ENCODE measurements around the gene NTSR1.

Gene NTSR1

GRCh38 chr20:62710221-62710885 lies 1.7 kb downstream of the NTSR1 start:
- no peak for FAIRE-seq

DNA sequence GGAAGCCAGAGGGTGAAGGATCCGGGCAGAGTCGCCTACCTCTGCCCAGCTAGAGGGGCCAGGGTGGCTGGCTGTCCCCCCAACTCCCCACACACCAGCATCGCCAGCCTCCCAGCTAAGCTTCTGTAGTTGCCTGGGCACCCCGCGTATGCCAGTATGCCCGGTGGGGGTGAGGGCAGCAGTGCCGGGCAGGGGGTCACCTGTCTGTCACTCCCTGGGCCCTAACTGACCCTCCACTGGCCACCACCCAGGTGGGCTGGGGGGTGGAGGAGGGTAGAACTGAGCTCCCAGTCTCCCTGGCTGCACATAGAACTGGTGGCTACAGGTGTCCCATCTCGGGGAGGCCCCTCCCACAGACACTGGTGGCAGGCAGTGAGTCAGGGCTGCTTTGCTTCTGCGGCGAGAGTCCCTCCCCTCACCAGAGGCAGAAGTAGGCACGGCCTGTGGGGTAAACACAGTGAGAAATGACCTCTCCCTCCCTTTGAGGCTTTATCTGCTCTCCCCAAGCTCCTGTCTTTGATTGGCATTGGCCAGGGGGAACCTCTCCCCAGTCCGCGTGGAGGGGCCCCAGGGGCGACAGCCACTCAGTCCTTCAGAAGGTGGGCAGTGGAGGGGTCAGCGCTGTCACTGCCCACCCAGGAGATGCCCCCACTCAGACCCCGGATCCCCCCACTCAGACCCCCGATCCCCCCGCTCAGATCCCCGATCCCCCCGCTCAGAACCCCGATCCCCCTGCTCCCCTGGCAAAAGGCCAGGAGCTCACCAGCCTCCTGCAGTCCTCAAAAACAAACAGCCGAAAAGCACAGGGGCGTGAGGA lies 2.5 kb downstream of the NTSR1 start:
- FAIRE-seq: no peak

GRCh38 chr20:62711703-62712101 lies 3.1 kb downstream of the NTSR1 start:
- FAIRE-seq: no peak

DNA sequence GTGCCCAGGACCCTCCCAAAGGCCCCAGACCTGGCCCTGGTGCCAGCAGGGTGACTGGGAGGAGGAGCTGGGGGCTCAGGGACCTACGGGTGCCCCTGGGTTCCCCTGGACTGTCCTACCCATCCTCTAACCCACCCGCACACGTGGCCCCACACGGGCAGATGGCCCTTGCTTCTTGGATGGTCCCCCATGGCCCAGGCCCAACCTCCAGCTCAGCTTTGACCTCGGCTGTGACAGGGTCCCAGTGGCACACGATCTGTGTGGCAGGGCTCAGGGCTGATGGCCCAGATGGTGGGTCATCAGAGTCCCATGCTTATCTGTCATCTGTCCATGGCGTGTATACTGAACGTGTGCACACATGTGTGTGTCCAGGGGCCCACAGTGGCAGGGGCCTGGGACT lies 4.0 kb downstream of the NTSR1 start:
- FAIRE-seq: no peak

DNA sequence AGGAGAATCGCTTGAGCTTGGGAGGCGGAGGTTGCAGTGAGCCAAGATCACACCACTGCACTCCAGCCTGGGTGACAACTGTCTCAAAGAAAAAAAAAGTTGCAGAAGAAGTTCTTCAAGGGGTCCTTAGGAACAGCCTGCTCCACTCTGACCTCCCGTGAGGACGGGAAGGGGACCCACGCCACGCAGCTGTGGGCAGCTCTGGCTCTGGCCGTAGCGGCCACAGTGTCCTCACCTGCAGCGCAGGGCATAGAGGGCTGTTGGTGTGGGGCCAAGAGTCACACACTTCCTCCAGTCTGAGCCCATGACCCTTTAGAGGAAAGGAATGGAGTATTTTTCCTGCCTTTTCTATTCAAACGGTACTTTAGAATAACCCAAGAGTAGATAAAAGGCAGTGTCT lies 5.4 kb downstream of the NTSR1 start:
- no peak for FAIRE-seq

DNA sequence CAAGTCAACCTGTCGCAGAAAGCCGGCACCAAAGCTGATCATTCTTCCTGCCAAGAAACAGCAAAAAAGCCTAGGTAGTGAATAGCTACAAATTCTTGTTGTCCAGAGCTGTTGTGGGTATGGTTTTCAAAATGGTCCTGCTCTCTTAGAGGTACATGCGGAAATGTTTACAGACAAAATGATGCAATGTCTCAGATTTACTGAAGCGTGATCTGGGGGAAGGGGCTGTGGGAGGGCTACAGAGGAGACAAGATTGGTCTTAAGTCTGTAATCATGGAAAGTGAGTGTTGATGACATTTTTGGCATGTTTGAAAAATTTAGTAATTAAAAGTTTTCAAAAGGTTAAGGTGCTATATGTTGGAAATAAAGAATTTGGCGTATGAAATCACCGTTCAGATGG lies 6.2 kb downstream of the NTSR1 start:
- FAIRE-seq: no peak

DNA sequence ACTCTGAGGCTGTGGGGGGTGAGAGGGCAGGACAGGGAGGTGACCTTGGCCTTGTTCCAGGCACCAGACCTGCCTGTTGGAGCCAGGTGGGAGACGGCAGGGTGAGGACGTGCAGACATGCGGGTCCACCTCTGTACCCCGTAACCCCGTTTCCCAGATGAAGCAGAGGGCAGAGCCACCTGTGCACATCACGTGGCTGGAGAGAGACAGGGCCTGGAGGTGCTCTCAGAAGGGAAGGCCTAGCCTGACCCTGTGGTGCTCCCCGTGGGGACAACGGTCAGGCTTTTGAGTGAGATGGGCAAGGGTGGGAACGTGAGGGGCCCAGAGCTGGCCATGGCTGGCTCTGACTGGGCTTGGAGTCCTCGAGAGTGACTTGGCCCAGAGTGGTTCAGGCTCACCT lies 6.6 kb downstream of the NTSR1 start:
- no peak for FAIRE-seq

- FAIRE-seq: no peak
Observed at GRCh38 chr20:62716198-62716940, 7.7 kb downstream of the NTSR1 start.

DNA sequence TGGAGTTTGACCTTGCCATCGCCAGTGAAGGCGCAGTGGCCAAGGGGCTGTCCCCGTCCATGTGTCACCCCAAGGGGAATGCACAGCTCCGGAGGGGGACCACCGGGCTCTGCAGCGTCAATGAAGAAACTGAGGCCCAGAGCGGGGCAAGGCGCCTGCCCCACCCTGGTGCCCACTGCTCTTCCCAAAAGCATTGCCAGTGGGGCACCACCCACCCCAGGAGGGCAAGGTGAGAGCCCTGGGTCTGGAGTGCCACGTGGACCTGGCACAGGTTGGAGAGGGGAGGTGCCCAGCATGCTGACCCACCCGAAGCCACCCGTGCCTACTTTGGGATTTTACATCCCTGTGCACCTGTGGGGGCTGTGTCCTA lies 8.3 kb downstream of the NTSR1 start:
- no peak for FAIRE-seq

GRCh38 chr20:62717933-62718332 lies 9.3 kb downstream of the NTSR1 start:
- no peak for FAIRE-seq

DNA sequence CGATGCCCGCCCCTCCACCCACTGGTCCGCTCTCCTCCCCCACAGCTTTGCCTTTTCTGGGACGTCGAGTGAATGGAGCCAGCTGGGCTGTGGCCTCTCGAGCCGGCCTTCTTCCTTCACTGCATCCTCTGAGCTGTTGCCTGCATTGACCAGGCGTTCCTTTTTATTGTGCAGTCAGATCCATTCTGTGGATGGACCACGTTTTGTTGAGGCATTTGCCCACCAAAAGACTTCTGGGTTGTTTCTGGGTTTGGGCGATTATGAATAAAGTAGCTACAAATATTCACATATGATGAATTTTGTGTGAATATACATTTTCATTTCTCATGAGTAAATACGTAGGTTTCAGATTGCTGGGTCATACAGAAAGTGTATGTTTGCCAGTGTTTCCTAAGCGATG lies 9.9 kb downstream of the NTSR1 start:
- no peak for FAIRE-seq

DNA sequence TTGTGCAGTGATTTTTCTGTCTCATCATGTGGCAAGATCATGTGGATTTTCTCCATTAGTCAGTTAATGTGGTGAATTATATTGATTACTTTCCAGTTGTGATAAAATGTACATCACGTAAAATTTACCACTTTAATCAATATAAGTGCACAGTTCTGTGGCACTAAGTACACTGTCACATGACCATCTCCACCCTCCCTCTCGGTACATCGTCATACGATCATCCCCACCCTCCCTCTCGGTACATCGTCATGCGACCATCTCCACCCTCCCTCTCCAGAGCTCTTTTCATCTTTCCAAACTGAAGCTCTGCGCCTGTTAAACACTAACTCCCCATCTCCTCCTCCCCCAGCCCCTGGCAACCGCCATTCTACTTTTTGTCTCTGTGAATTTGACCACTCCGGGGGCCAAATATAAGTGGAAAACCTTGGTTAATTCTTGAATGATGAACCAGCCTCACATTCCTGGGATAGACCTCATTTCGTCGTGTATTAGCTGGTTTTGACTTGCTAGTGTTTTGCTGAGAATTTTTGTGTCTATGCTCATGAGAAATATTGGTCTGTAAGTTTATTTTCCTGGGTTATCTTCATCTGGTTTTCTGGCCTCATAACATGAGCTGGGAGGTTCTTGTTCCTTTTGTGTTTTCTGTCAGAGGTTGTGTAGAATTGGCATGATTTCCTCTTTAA lies 10.8 kb downstream of the NTSR1 start:
- FAIRE-seq: no peak

- FAIRE-seq: no peak
Observed at GRCh38 chr20:62721511-62722370, 13.1 kb downstream of the NTSR1 start.

DNA sequence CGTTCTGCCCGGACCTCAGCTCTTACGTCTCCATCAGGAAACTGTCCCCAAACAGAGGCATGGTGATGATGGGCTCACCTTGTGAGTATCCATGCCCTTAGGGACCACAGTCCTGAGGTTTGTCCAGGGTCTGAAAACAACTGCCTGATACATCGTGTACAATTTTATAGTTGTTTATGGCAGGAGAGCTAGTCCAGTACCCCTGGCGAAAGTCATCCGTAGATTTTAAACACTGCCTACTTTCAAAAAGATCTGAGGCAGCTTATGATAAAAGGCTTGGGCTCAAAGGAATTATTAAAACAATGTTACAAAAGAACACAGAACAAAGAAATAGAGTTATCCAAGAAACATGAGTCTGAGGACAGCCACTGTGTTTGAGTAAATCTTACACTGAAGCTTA lies 14.0 kb downstream of the NTSR1 start:
- FAIRE-seq: no peak

GRCh38 chr20:62723351-62723750 lies 14.7 kb downstream of the NTSR1 start:
- no peak for FAIRE-seq

DNA sequence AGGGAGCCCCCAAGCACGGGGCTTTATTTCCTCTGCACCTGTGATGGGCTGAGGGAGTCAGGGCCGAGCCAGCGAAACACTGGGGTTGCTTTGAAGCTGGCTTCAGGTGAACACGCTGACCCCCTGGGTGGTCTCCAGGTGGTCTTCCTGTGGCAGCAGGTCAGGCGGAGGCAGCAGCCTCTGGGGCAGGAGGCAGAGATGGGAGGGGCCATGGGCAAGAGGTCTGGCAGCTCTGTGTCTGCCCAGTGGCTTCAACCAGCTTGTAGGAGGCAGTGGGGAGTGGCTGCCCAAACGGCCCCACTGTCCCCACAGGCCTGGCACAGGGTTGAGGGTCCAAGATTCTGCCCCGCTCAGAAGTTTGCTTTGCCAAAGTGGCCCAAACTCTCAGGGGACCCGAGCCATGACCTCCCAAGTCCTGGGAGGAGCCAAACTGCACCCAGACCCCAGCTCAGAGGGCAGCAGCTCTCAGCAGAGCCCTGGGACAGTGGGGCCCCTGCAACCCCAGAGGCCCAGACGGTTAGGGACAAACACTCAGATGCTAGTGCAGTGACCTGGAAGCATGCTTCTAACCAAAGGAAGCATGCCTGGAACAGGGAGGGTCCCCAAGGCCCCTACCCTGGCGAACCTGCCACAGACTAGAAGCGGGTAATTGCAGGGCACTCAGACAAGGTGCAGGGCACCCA lies 15.3 kb downstream of the NTSR1 start:
- FAIRE-seq: no peak

DNA sequence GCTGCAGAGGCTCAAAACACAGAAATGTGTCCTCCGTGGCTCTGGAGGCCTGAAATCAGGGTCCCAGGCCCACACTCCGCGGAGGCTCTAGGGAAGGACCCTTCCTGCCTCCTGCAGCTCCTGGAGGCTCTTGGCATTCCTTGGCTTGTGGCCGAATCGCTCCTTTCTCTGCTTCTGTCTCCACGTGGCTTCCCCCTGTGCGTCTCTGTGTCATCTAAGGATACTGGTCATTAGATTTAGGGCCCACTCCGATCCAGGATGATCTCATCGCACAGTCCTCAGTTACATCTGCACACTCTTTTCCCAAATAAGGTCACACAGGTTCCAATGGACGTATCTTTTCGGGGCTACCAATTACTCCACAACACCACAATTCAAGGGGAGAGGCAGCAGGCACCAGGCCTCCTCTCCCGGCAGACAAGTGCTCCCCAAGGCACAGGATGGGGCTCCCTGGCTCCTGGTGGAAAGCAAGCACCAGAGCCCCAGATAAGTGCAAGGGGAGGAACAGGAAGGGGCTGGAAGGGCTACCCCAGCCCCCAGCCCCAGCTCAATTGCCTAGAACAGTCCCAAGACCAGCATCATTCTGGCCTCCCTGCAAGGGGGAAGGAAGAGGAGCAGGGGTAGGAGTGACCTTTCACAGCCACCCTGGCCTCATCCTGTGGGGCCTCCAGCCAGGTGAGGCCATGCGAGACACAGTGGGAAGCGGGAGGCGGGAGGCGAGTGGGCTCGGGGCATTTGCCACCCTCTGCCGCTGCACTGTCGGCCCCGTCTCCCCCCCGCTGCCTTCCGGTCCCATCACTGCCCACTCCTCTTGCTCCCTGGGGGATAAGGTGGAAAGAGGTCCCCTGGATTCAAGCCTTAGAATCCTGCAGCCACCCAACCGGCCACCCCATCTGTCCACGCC lies 16.3 kb downstream of the NTSR1 start:
- no peak for FAIRE-seq

- FAIRE-seq: no peak
Observed at GRCh38 chr20:62725596-62726268, 17.1 kb downstream of the NTSR1 start.

GRCh38 chr20:62726276-62726675 lies 17.6 kb downstream of the NTSR1 start:
- no peak for FAIRE-seq
